ENCODE measurements around the gene C16orf82.
"Not testable (repeated sequence)": the region's sequence is repeated elsewhere in the genome, so short reads cannot be mapped to it uniquely, and the experiment has no call there.

Gene C16orf82

DNA sequence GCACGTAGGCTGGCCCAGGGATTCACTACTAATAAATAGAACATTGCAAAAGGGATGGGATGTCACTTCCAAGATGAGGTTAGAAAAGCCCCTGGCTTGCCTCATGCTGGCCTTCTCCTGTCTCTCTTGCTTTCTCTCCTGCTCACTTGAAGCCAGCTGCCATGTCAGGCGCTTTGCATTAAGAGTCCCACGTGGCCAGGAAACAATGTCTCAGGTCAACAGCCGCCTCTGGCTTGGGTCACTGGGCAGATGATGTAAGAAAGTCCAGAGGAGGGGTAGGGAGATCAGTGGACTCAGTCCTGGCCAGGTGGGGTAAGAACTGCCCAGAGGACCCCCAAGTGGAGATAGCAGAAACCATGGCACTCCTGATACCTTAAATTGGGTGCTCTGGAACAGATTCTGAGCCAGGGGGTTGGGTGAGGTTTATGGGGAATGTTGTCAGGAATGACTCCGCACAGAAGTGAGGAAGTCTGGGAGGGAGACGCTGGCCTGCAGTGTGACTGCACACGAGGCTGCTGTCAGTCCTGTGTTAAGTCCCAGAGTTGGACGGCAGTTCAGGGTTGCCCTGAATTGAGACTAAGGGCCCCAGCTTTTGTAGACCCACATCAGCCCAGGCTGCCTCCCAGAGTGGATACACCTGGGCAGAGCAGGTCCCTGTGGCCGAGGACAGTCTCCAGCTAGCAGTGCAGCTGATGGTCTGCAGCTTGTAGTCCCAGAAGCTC is 17.7 kb downstream of the C16orf82 start:
- no peak overlapping the region for H3K4me3 ChIP-seq (replicated peaks; ENCODE audit: low read depth, low read length)
- TF ChIP-seq, protein P1, sequence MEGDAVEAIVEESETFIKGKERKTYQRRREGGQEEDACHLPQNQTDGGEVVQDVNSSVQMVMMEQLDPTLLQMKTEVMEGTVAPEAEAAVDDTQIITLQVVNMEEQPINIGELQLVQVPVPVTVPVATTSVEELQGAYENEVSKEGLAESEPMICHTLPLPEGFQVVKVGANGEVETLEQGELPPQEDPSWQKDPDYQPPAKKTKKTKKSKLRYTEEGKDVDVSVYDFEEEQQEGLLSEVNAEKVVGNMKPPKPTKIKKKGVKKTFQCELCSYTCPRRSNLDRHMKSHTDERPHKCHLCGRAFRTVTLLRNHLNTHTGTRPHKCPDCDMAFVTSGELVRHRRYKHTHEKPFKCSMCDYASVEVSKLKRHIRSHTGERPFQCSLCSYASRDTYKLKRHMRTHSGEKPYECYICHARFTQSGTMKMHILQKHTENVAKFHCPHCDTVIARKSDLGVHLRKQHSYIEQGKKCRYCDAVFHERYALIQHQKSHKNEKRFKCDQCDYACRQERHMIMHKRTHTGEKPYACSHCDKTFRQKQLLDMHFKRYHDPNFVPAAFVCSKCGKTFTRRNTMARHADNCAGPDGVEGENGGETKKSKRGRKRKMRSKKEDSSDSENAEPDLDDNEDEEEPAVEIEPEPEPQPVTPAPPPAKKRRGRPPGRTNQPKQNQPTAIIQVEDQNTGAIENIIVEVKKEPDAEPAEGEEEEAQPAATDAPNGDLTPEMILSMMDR (IDR thresholded peaks at IDR 0.05; ENCODE audit: low read depth, low read length, missing control alignments) = no peak
- no peak for DNase-seq (ENCODE audit: extremely low read depth, low read depth)

DNA sequence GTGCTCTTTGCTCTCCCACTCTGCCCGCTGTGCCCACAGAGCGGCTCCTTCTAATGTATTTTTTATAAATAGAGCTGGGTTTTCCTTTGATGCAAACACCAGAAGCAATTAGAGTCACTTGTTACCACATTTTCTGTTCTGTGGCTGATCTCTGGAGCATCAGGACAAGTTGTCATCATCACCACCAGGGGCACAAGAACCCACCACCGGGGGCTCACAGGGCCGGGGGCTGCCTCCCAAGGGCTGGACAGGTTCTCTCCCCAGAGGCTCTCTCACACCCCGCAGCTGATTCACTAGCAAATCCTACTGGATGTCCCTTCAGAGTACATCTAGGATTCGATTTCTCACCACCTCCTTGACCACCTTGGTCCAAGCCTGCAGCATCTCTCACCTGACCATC is 18.5 kb downstream of the C16orf82 start:
- TF ChIP-seq, protein P1 (IDR thresholded peaks at IDR 0.05; ENCODE audit: low read depth, low read length, missing control alignments) = no peak
- no peak overlapping the region for H3K4me3 ChIP-seq (replicated peaks; ENCODE audit: low read depth, low read length)
- no peak for DNase-seq (ENCODE audit: extremely low read depth, low read depth)

DNA sequence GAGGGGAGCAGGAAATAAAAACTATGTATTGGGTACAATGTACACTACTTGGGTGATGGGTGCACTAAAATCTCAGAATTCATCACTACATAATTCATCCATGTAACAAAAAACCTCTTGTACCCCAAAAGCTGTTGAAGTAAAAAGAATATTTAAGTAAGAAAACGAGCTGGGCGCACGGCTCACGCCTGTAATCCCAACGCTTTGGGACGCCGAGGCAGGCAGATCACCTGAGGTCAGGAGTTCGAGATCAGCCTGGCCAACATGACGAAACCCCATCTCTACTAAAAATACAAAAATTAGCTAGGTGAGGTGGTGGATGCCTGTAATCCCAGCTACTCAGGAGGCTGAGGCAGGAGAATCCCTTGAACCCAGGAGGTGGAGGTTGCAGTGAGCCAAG is 19.3 kb downstream of the C16orf82 start:
- not testable (repeated sequence) for H3K4me3 ChIP-seq (replicated peaks; ENCODE audit: low read depth, low read length); DNase-seq (ENCODE audit: extremely low read depth, low read depth)

DNA sequence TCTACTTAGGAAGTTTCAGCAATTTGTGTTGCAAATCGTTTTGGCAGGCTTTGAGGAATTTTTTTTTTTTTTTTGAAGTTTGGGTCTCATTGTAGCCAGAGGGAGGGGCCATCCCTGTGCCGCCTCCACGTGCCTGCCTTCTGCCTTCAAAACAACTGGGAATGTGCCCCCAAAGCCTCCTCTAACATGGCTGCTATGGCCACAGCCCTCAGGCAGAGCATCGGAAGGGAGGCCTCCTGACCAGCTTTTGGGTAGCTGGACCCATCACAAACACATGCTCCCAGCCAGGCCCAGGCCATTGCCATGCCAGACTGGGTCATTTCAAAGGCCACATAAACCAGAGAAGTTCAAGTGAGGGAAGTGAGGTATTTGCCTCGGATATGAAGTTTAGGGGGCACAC is 21.5 kb downstream of the C16orf82 start:
- TF ChIP-seq, protein P1 (IDR thresholded peaks at IDR 0.05; ENCODE audit: low read depth, low read length, missing control alignments) = no peak
- no peak for DNase-seq (ENCODE audit: extremely low read depth, low read depth)
- no peak overlapping the region for H3K4me3 ChIP-seq (replicated peaks; ENCODE audit: low read depth, low read length)

DNA sequence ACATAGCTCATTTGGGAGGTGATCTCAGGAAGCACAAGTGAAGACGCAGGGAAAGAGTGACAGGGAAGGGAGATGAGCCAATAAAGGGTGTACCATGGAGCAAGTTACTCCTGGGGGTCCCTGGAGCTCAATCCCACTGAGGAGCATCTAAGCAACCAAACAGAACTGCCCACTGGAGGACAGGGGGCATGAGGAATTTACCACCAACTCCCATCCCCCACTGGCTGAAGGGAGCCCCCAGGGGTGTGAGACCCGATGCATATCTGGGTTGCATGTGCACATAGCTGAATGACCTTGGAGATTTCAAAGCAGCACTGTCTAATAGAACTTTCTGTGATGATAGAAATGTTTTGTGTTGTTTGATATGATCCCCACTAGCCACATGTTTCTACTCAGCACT is 29.6 kb downstream of the C16orf82 start:
- no peak for DNase-seq (ENCODE audit: extremely low read depth, low read depth)
- H3K4me3 ChIP-seq (replicated peaks; ENCODE audit: low read depth, low read length) = no peak overlapping the region
- TF ChIP-seq, protein P1 (IDR thresholded peaks at IDR 0.05; ENCODE audit: low read depth, low read length, missing control alignments) = no peak

DNA sequence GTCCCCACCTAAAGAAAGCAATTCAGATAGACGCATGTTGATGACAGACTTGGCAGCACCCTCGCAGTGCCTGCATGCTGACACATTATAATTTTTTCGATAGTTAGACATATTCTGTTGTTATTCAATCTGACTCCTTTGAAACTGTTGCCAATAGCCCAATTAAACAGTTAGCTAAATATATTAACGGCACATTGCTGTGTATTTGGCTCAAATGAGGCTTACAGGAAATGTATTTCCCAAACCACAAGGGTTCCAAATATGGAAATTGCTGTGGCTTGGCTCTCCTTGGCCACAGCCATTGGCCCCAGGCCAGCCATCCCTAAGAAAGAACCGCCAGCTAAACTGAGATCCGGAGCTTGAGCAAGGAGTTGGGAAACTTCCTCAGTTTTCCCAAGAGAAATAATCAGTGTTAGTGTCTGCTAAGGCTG is 31.1 kb downstream of the C16orf82 start:
- TF ChIP-seq, protein P1 (IDR thresholded peaks at IDR 0.05; ENCODE audit: low read depth, low read length, missing control alignments) = no peak
- no peak for DNase-seq (ENCODE audit: extremely low read depth, low read depth)
- no peak overlapping the region for H3K4me3 ChIP-seq (replicated peaks; ENCODE audit: low read depth, low read length)

DNA sequence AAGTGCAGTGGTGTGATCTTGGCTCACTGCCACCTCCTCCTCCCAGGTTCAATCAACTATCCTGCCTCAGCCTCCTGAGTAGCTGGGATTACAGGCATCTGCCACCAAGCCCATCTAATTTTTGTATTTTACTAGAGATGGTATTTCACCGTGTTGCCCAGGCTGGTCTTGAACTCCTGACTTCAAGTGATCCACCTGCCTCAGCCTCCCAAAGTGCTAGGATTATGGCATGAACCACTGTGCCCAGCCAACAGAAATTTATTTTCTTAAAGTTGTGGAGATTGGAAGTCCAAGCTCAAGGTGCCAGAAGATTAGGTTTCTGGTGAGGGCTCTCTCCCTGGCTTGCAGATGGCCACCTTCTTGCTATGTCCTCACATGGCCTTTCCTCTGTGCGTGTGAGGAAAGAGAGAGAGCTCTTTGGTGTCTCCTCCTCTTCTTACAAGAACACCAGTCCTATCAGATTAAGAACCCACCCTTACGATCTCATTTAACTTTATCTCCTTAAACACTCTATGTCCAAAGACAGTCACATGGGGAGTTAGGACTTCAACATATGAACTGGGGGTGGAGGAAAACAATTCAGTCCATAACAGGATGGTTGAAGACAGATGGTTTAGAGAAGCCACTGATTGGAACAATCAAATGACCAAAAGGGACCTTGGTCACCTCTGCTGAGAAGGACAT is 31.8 kb downstream of the C16orf82 start:
- DNase-seq (ENCODE audit: extremely low read depth, low read depth) = no peak
- no peak overlapping the region for H3K4me3 ChIP-seq (replicated peaks; ENCODE audit: low read depth, low read length)
- TF ChIP-seq, protein P1 (IDR thresholded peaks at IDR 0.05; ENCODE audit: low read depth, low read length, missing control alignments) = no peak

Data from HFF-Myc (cell line).